Heart left ventricle (tissue), 16 donors: Measurements from ENCODE around the gene RNF7. TPM values are rescaled to one million over a fixed set of nuclear protein-coding genes. Genes with fewer than 3 reads are reported as not detected.

Experiments used
- ATAC-seq, 4 donors: fragments of 200-7000 bp; cut with Tn5 transposase; one replicate each; pipeline ENCODE4 v1.9.1; 2020 to 2022; ENCODE audit warnings: moderate library complexity in 4 of 4, mild to moderate bottlenecking in 3 of 4, moderate number of reproducible peaks in 1 of 4
- DNase-seq, 5 donors: peaks; one replicate each; pipeline ENCODE4 v3.0.0-alpha.2; 2020
- H3K27ac ChIP-seq, 12 donors: fragments of 200-600 bp; sonication (generic) in 4 of 12; one replicate each; pipeline versions ENCODE4 v1.5.0 to v1.8.0; 2016 to 2022; ENCODE audit warnings: mild to moderate bottlenecking in 2 of 12
- H3K27me3 ChIP-seq, 9 donors: fragments of 200-600 bp; sonication (generic) in 2 of 9; one replicate each; pipeline versions ENCODE4 v1.5.1 to v1.8.0; 2016 to 2022; ENCODE audit warnings: mild to moderate bottlenecking in 3 of 9
- H3K36me3 ChIP-seq, 9 donors: fragments of 200-600 bp; sonication (generic) in 2 of 9; one replicate each; pipeline versions ENCODE4 v1.5.0 to v1.8.0; 2018 to 2022; ENCODE audit warnings: mild to moderate bottlenecking in 2 of 9
- H3K4me1 ChIP-seq, 12 donors: fragments of 200-600 bp; sonication (generic) in 4 of 12; one replicate each; pipeline versions ENCODE4 v1.5.0 to v1.8.0; 2016 to 2022; ENCODE audit warnings: mild to moderate bottlenecking in 3 of 12
- H3K4me3 ChIP-seq, 12 donors: fragments of 200-600 bp; sonication (generic) in 4 of 12; one replicate each; pipeline versions ENCODE4 v1.5.0 to v1.8.0; 2017 to 2022; ENCODE audit warnings: mild to moderate bottlenecking in 9 of 12, moderate library complexity in 4 of 12
- H3K9me3 ChIP-seq, 12 donors: fragments of 200-600 bp; sonication (generic) in 4 of 12; one replicate each; pipeline versions ENCODE4 v1.5.0 to v1.8.0; 2016 to 2022; ENCODE audit warnings: mild to moderate bottlenecking in 1 of 12
- POLR2A ChIP-seq, 2 donors: fragments of 450-650 bp; IDR thresholded peaks; one replicate each; pipeline ENCODE4 v1.6.1; 2017; ENCODE audit warnings: antibody characterized with exemption in 2 of 2, mild to moderate bottlenecking in 2 of 2, moderate library complexity in 2 of 2
- WGBS, 4 donors: extraction: QIAGEN DNeasy Blood & Tissue Kit in 2 of 4; methylation state at CpG; one replicate each; pipeline versions ENCODE4 v1.1.5 to v1.1.7; 2013 to 2018; 5-methylcytosine and 5-hydroxymethylcytosine counted together
- intact Hi-C, 10 donors: fragments of 100-400 bp; cut with DNase I; formaldehyde crosslinking; loops; one replicate each; pipeline versions ENCODE4 v1.11.1 to v1.14.2; 2022
- polyA plus RNA-seq, 2 donors: library from polyadenylated mRNA; stranded (reverse); fragments of 200-250 nt; gene quantifications; one replicate each; pipeline ENCODE4 v1.2.3, GENCODE V29; 2013
- total RNA-seq, 9 donors: library from RNA; depleted of rRNA in 2 of 9; stranded (reverse); fragments of >200 nt in 2 of 9; fragmentation: NEBNext Ultra II Directional in 3 of 9; extraction: Animal tissue kit (Norgen Biotek cat#: 25700) in 3 of 9; gene quantifications; one replicate each; pipeline versions ENCODE4 v1.1.0 to v1.2.4, GENCODE V29; 2016 to 2023
- TF ChIP-seq, protein P1 (sequence below), 12 donors: fragments of 200-600 bp; sonication (generic) in 4 of 12; IDR thresholded peaks; one replicate each; pipeline versions ENCODE4 v1.5.0 to v1.8.0; 2018 to 2022; ENCODE audit warnings: antibody characterized with exemption in 12 of 12, mild to moderate bottlenecking in 5 of 12
- donor health status: ischemic (EF 13 %, LVEDD 7.1; RV severe dilation, severe dysfunction).
- donor health status: healthy with polysubstance abuse.
- donor health status: DM: no; HTN: yes; CAD: no.
- donor health status: DM: no; HTN: no; CAD: no.
- donor health status: ischemic (EF 25% LVEDD 6.9; RV normal size, moderate dysfunction).
- donor health status: ischemic (EF 25% LVEDD 5.7; RV mildly dilated, moderate dysfunction).
- donor health status: healthy.
- donor health status: DM: yes; HTN: yes; CAD: no.
- donor health status: ischemic (EF 35%, LVEDD 5.7; RV mildly dilated, moderate dysfunction).
- donor health status: nonischemic (EF 11% LVEDD 7.7; RV severe dilation, severe dysfunction).
- donor health status: DM: yes; HTN: yes; CAD: no.
- donor health status: PGD.
- donor health status: ischemic (EF 29% LVEDD 5.4; RV normal size, mild dysfunction).
- donor health status: nonischemic (EF 23%, LVEDD 6.1; RV moderate dilation, normal function).

RNF7 gene
- total and polyA plus RNA-seq, 11 donors: 73.0 to 197 (median 84.4) TPM

DNA sequence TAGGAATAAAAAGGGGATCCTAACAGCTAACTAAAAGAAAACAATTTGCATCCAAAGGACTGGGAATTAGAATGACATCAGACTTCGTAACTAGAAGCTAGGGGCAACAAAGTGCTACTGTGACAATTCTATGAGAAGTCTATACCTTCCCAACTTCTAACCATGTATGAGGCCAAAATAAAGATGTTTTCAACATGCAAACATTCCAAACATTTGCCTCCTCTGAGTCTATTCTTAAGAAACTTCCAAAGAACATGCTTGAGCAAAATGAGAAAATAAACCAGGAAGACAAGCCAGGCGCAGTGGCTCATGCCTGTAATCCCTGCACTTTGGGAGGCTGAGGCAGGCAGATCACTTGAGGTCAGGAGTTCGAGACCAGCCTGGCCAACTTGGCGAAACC, 13.1 kb upstream of the RNF7 start:
- DNase-seq: no peak
- Histone ChIP-seq H3K27me3 (no peaks in the 10 kb centered on the region), H3K4me1 (no peaks in the 10 kb centered on the region), H3K27ac (no peak overlapping the region), H3K4me3 (no peak overlapping the region), H3K36me3 (no peaks in the 10 kb centered on the region), H3K9me3 (no peaks in the 10 kb centered on the region)
- intact Hi-C loops: loop anchor here in 1 of 10 donors (10.0 kb wide), 1 partner anchor 150 kb away; no protein-coding TSS in a partner anchor
- no peak for ATAC-seq
- TF ChIP-seq, protein P1, sequence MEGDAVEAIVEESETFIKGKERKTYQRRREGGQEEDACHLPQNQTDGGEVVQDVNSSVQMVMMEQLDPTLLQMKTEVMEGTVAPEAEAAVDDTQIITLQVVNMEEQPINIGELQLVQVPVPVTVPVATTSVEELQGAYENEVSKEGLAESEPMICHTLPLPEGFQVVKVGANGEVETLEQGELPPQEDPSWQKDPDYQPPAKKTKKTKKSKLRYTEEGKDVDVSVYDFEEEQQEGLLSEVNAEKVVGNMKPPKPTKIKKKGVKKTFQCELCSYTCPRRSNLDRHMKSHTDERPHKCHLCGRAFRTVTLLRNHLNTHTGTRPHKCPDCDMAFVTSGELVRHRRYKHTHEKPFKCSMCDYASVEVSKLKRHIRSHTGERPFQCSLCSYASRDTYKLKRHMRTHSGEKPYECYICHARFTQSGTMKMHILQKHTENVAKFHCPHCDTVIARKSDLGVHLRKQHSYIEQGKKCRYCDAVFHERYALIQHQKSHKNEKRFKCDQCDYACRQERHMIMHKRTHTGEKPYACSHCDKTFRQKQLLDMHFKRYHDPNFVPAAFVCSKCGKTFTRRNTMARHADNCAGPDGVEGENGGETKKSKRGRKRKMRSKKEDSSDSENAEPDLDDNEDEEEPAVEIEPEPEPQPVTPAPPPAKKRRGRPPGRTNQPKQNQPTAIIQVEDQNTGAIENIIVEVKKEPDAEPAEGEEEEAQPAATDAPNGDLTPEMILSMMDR (IDR thresholded peaks at IDR 0.05): no peak
- no peak for TF ChIP-seq POLR2A (IDR thresholded peaks at IDR 0.05)
- WGBS, 4 donors: 94 to 96% (median 95%) methylated on average over 4 of the region's 4 CpGs

DNA sequence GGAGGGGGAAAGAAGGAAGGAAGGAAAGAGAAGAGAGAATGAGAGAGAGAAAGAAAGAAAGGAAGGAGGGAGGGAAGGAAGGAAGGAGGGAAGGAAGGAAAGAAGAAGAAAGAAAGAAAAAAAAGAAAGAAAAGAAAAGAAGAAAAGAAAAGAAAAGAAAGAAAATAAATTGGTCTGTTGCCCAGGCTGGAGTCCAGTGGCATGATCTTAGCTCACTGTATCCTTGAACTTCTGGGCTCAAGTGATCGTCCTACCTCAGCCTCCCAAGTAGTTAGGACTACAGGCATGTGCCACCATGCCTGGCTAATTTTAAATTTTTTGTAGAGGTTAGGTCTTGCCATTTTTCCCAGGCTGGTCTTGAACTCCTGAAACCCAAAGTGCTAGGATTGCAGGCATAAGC, 11.6 kb upstream of the RNF7 start:
- H3K4me3 ChIP-seq: no peak overlapping the region
- H3K27me3 ChIP-seq: no peaks in the 10 kb centered on the region
- intact Hi-C loops: loop anchor here in 1 of 10 donors (10.0 kb wide), 1 partner anchor 152 kb away; no protein-coding TSS in a partner anchor
- no peak overlapping the region for H3K27ac ChIP-seq
- ATAC-seq (no peak), DNase-seq (no peak)
- no peak for TF ChIP-seq POLR2A (IDR thresholded peaks at IDR 0.05)
- TF ChIP-seq, protein P1 (IDR thresholded peaks at IDR 0.05): no peak
- WGBS, 4 donors: 81 to 96% (median 90%) methylated on average over 1 of the region's 1 CpG
- no peaks in the 10 kb centered on the region for H3K36me3 ChIP-seq
- H3K4me1 ChIP-seq: no peaks in the 10 kb centered on the region
- no peaks in the 10 kb centered on the region for H3K9me3 ChIP-seq

DNA sequence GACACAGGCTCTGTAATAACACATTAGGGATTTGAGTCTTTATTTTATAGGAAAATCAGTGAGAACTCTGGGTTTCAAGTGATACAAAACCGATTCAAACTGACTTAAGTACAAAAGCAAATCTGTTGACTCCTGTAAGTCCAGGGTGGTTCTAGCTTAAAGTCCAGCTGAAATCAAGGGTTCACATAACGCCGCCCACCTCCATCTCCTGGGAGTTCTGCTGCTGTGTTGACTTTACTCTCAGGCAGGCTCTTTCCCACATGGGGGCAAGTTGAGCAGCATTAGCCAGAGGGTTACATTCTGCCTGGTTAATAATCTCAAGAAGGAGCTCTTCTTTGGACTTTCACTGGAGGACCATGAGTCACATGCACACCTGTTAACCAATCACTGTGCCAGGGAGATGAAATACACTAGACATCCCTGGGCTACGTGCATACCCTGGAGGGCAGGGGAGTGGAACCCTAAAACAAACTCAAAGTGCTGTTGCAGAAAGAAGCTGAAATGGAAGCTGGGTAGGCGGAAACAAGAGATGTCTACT, 9.7 kb upstream of the RNF7 start:
- 73 to 87% (median 82%) methylated on average over 5 of the region's 5 CpGs for WGBS, 4 donors

DNA sequence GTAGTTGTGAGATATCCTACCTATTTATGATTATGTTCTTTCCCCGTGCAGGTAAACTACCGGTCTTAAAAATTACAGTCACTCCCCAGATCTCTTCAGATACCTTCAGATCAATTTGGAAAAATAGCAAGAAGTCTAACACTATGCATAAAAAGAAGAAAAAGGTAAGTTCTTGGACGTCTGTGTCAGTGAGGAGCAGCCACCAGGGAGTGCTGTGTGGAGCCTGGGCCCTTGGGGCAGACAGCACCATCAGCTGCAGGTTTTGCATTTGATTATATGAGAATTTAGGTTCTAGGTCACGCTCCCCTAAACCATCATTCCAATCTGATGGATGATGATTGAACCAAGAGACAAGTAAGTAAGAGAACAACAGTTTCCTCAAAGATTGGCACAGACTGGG, 8.9 kb upstream of the RNF7 start:
- WGBS, 4 donors: 78 to 92% (median 88%) methylated on average over 4 of the region's 4 CpGs
- H3K9me3 ChIP-seq: no peaks in the 10 kb centered on the region
- no peak overlapping the region for H3K27ac ChIP-seq
- no peaks in the 10 kb centered on the region for H3K4me1 ChIP-seq
- no peak for TF ChIP-seq POLR2A (IDR thresholded peaks at IDR 0.05)
- TF ChIP-seq, protein P1 (IDR thresholded peaks at IDR 0.05): no peak
- H3K4me3 ChIP-seq: no peak overlapping the region
- ATAC-seq (no peak), DNase-seq (no peak)
- H3K27me3 ChIP-seq: no peaks in the 10 kb centered on the region
- no peaks in the 10 kb centered on the region for H3K36me3 ChIP-seq
- intact Hi-C loops: loop anchor here in 1 of 10 donors (10.0 kb wide), 1 partner anchor 154 kb away; no protein-coding TSS in a partner anchor

More for the DNA sequence above, 9.7 kb upstream of the RNF7 start:
- H3K36me3 ChIP-seq: no peaks in the 10 kb centered on the region
- intact Hi-C loops: loop anchor here in 1 of 10 donors (10.0 kb wide), 1 partner anchor 154 kb away; no protein-coding TSS in a partner anchor
- H3K27ac ChIP-seq: no peak overlapping the region
- no peak for DNase-seq
- TF ChIP-seq, protein P1 (IDR thresholded peaks at IDR 0.05): no peak
- H3K27me3 ChIP-seq: no peaks in the 10 kb centered on the region
- no peak overlapping the region for H3K4me3 ChIP-seq
- H3K4me1 ChIP-seq: no peaks in the 10 kb centered on the region
- no peaks in the 10 kb centered on the region for H3K9me3 ChIP-seq
- ATAC-seq: no peak
